ENCODE results near the gene RNF144A.

The RNF144A gene

DNA sequence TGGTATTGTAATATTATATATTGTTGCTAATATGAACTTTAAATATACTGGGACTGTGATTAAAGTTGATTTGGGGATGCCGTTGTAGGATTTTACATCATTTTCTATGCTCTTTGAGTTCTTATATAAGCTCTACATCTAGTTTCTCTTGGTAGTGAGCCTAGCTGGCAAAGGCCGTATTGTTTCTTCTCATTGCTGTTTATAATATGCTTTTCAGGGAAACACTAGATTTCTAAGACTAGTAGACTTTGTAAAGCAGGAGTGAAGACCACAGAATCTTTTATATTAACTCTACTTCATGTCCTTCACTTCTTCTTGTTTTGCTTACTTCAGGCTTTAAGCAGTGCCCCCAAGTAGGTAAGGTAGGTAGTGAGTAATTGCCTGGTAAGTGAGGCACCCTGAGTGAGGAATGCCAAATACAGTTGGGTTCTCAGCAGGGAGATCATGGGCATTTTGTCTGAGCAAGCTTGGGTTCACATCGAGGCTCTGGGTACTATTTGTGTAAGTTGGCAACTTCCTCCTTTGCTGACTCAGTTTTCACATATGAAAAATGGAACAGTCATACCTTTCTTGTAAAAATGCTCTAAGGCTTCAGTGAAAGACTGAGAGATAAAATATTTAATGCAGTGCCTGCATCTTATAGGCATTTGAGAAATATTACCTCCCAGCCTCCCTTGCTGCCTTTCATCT lies 96.4 kb downstream of the RNF144A start:
- TF ChIP-seq, protein P1, sequence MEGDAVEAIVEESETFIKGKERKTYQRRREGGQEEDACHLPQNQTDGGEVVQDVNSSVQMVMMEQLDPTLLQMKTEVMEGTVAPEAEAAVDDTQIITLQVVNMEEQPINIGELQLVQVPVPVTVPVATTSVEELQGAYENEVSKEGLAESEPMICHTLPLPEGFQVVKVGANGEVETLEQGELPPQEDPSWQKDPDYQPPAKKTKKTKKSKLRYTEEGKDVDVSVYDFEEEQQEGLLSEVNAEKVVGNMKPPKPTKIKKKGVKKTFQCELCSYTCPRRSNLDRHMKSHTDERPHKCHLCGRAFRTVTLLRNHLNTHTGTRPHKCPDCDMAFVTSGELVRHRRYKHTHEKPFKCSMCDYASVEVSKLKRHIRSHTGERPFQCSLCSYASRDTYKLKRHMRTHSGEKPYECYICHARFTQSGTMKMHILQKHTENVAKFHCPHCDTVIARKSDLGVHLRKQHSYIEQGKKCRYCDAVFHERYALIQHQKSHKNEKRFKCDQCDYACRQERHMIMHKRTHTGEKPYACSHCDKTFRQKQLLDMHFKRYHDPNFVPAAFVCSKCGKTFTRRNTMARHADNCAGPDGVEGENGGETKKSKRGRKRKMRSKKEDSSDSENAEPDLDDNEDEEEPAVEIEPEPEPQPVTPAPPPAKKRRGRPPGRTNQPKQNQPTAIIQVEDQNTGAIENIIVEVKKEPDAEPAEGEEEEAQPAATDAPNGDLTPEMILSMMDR (IDR thresholded peaks at IDR 0.05; ENCODE audit: low read depth, low read length), result no peak
- peak in 1 of 2 donors; percentile 27 for DNase-seq (ENCODE audit: low read depth in 2 of 2)
- H3K4me3 ChIP-seq (replicated peaks in 1 of 2; ENCODE audit: low read depth in 2 of 2, low read length in 2 of 2), result no peak overlapping the region

DNA sequence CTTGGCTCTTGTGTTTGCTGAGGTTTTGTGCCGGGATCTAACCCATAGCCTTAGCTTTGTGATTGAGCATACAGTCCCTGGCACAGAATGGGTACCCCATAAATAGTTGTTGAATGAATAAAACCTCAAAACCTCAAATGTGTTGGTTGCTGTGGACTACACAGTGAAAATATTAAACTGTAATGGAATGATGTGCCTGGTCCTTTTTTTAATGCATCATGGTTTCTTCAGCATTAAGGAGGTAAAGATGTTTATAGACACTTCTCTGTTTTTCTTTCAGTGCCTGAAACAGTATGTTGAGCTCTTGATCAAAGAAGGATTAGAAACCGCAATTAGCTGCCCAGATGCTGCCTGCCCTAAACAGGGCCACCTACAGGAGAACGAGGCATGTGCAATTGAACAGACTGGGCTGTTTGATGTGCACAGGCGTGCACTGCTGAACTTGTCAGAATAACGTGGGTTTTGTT lies 97.0 kb downstream of the RNF144A start:
- H3K4me3 ChIP-seq (replicated peaks in 1 of 2; ENCODE audit: low read depth in 2 of 2, low read length in 2 of 2), result no peak overlapping the region
- peak; percentile 21 to 59 for DNase-seq (ENCODE audit: low read depth in 2 of 2)
- TF ChIP-seq, protein P1 (IDR thresholded peaks at IDR 0.05; ENCODE audit: low read depth, low read length), result peak; percentile 28

DNA sequence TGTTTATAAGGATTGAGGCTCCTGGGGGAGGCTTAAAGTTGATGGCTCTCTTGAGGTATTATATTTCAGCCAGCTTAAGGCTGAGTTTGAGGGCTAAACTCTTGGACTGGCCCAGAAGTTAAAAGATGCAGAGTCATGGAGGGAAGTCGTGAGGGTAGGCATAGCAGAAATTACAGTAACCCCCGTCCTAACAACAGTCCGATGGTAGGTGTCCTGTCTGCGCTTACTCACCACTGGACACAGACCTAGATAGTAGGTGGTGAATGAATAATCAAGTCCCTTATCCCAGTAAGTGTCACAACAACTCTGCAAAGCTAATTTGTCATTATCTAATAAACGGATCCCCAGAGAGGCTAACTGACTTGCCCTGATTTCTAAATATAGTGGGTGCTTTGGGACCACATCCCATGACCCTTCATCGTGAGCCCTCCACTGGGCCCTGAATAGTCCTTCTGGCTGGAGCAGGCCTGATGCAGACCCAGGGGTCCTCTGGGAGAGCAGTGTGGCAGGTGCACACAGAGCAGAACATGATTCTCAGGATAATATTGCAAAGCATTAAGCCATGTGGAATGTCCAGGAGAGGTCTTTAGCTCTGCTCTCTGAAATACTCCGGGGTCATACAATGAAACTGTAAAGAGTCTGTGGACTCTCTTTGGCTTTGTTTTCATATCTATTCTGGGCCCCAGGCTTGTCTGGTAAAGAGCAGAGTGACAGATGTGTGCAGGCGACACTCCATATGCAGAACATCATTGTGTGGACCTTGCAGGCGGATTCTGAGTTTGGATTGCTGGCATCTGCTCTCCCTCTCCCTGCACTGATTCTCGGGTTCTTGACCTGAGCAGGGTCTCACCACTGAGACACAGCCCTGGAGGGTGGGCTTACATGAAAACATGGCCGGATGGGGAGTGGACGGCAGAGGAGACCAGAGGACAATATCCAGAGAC lies 98.1 kb downstream of the RNF144A start:
- DNase-seq (ENCODE audit: low read depth in 2 of 2), result no peak
- no peak overlapping the region for H3K4me3 ChIP-seq (replicated peaks in 1 of 2; ENCODE audit: low read depth in 2 of 2, low read length in 2 of 2)
- TF ChIP-seq, protein P1 (IDR thresholded peaks at IDR 0.05; ENCODE audit: low read depth, low read length), result no peak

DNA sequence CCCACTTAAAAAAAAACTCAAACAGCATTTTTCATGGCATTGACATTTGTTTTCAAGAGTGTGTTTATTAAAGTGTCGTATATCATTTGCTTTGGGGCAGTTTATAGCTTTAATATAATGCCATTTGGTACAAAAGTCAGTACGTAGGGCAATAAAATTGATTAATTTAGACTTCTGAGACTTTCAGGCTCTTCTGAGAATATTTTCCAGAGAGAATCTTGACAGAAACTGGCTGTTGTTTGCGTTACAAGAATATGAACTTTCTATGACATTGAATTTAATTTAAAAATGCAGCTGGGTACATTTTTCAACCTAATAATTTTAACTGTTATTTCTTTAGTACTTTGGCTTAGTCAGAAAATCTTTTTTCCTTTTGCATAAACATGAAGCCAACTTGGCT lies 98.9 kb downstream of the RNF144A start:
- TF ChIP-seq, protein P1 (IDR thresholded peaks at IDR 0.05; ENCODE audit: low read depth, low read length), result no peak
- H3K4me3 ChIP-seq (replicated peaks in 1 of 2; ENCODE audit: low read depth in 2 of 2, low read length in 2 of 2), result no peak overlapping the region
- no peak for DNase-seq (ENCODE audit: low read depth in 2 of 2)

DNA sequence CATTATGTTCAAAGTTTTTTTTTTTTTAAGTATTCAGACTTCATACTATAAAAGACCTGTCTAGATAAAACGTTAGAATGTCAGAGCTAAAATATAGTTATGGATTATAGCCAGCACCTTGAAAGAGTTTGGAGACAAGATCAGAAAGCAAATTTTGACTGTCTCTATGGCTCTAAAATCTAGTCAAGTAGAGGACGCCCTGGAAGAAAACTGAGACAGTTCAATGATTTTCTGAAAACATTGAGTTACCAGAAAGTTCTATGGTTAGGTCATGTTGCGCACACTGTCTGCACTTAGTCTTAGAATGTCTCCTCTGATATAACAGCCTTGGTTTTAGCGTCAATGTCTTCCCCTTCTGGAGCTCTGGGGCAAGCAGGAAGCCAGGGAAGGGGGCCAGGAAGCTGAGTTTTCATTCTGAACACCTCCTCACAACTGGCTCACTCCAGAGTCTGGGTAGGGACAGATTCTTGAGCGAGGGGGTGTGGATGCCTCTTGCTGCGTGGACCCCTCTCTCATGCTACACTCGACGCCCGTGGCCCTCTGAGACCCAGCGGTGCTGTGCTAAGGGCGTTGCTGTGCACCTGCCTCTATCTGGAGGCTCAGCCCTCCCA lies 99.5 kb downstream of the RNF144A start:
- DNase-seq (ENCODE audit: low read depth in 2 of 2), result no peak
- TF ChIP-seq, protein P1 (IDR thresholded peaks at IDR 0.05; ENCODE audit: low read depth, low read length), result no peak
- no peak overlapping the region for H3K4me3 ChIP-seq (replicated peaks in 1 of 2; ENCODE audit: low read depth in 2 of 2, low read length in 2 of 2)

DNA sequence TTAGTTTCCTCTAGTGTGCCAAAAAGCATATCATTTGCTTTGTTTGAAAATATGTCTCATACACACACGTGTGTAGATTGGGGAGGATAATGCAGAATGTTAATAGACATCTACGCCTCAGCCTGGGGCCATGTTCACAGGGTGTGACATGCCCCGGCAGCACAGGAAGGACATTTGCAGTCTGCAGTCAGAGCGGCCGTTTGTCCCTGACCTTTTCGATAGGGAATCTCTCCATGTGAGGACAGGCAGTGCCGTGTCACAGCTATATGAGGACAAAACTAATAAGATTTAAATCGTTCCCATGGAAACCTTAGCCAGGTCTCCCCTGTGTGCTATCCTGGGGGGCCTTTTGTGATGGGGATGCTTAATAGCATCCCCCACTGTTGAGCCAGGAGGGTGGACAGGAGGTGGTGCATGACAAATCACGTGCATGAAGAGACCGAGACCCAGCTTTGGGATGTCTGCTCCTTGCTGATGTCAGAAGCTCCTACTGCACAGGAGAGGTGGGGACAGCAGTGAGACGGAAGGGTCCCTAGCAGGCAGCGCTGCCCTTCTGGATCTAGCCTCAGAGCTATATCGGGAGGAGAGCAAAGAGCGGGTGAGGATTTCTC lies 100.6 kb downstream of the RNF144A start:
- DNase-seq (ENCODE audit: low read depth in 2 of 2), result no peak
- H3K4me3 ChIP-seq (replicated peaks in 1 of 2; ENCODE audit: low read depth in 2 of 2, low read length in 2 of 2), result no peak overlapping the region
- TF ChIP-seq, protein P1 (IDR thresholded peaks at IDR 0.05; ENCODE audit: low read depth, low read length), result no peak
